ENCODE results near the gene ENOX1.

Gene ENOX1

DNA sequence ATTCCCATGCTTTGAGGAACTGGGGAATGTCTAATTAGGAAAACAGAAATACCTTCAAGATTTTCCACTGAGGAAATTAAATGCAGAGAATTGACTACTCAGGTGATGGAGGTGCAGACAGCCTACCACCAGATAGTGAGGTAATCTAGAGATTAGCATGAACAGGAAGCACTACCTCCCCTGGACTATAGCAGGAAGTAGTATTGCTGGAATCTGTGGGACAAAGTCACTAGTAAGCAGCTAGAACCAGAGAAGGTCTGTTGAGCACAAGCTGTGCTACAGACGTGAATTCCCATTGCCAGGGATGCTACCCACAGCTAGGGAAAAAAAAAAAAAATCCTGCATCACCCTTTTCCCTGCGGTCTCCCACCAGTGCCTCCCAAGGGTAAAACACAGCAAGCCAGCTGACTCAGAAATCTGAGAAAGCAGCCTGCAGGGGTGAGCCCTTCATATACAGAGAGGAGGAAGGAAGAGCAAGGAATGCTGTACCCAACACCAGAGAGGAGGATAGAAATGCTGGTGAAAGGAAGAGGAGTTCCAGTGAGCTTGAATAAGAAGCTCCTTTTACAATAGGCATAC, 10.2 kb downstream of the ENOX1 start:
- peak; percentile 32 for DNase-seq
- WGBS: 80% methylated on average over 1 of the region's 2 CpGs
- Histone ChIP-seq H3K9me3 (ENCODE audit: control insufficient read depth, low read length) (no peaks in the 10 kb centered on the region), H2AFZ (ENCODE audit: low read depth, low read length) (no peak overlapping the region), H3K4me2 (ENCODE audit: low read length, poor library complexity, severe bottlenecking) (no peak overlapping the region), H3K4me3 (ENCODE audit: insufficient read depth in 1 of 2, low read depth in 1 of 2, low read length in 2 of 2) (no peak overlapping the region), H3K27me3 (ENCODE audit: control insufficient read depth in 1 of 2, insufficient read depth in 1 of 2, low read length in 2 of 2) (no peaks in the 10 kb centered on the region), H2BK12ac (ENCODE audit: low read length in 2 of 2) (no peak overlapping the region), H2BK120ac (ENCODE audit: low read depth, low read length) (no peak overlapping the region), H4K91ac (ENCODE audit: low read length) (no peak overlapping the region), H2BK5ac (ENCODE audit: low read depth, low read length, poor library complexity, severe bottlenecking) (no peak overlapping the region), H3K14ac (ENCODE audit: low read length in 2 of 2) (no peak overlapping the region), H3K23ac (ENCODE audit: low read length in 2 of 2) (no peak overlapping the region), H3K18ac (ENCODE audit: low read depth in 1 of 2, low read length in 2 of 2) (no peak overlapping the region), H2BK15ac (ENCODE audit: low read depth, poor library complexity, severe bottlenecking) (no peak overlapping the region), H3K27ac (ENCODE audit: low read length, poor library complexity, severe bottlenecking) (no peak overlapping the region), H2AK5ac (ENCODE audit: low read length, severe bottlenecking) (no peak overlapping the region), H4K8ac (ENCODE audit: low read length) (no peak overlapping the region), H3K4ac (ENCODE audit: low read depth in 1 of 2, low read length in 2 of 2) (no peak overlapping the region), H3K36me3 (ENCODE audit: control insufficient read depth in 1 of 2, insufficient read depth in 2 of 2, low read depth in 1 of 2, low read length in 2 of 2) (no peaks in the 10 kb centered on the region), H3K9ac (ENCODE audit: low read length) (no peak overlapping the region), H3K4me1 (ENCODE audit: control insufficient read depth, insufficient read depth, low read depth, low read length) (no peaks in the 10 kb centered on the region), H3K79me1 (replicated peaks; ENCODE audit: low read length, poor library complexity, severe bottlenecking) (no peaks in the 10 kb centered on the region)

GRCh38 chr13:43776006-43776405, 10.8 kb downstream of the ENOX1 start:
- 80% methylated on average over 1 of the region's 2 CpGs for WGBS
- H2AFZ ChIP-seq (ENCODE audit: low read depth, low read length): no peak overlapping the region
- H3K4ac ChIP-seq (ENCODE audit: low read depth in 1 of 2, low read length in 2 of 2): no peak overlapping the region
- H3K9me3 ChIP-seq (ENCODE audit: control insufficient read depth, low read length): no peaks in the 10 kb centered on the region
- no peak overlapping the region for H3K9ac ChIP-seq (ENCODE audit: low read length)
- no peak overlapping the region for H3K14ac ChIP-seq (ENCODE audit: low read length in 2 of 2)
- no peak overlapping the region for H2BK120ac ChIP-seq (ENCODE audit: low read depth, low read length)
- no peak overlapping the region for H4K91ac ChIP-seq (ENCODE audit: low read length)
- H3K79me1 ChIP-seq (replicated peaks; ENCODE audit: low read length, poor library complexity, severe bottlenecking): no peaks in the 10 kb centered on the region
- H2AK5ac ChIP-seq (ENCODE audit: low read length, severe bottlenecking): no peak overlapping the region
- H4K8ac ChIP-seq (ENCODE audit: low read length): no peak overlapping the region
- no peak overlapping the region for H3K18ac ChIP-seq (ENCODE audit: low read depth in 1 of 2, low read length in 2 of 2)
- no peak overlapping the region for H3K23ac ChIP-seq (ENCODE audit: low read length in 2 of 2)
- no peaks in the 10 kb centered on the region for H3K27me3 ChIP-seq (ENCODE audit: control insufficient read depth in 1 of 2, insufficient read depth in 1 of 2, low read length in 2 of 2)
- H3K4me1 ChIP-seq (ENCODE audit: control insufficient read depth, insufficient read depth, low read depth, low read length): no peaks in the 10 kb centered on the region
- DNase-seq: no peak
- no peak overlapping the region for H2BK5ac ChIP-seq (ENCODE audit: low read depth, low read length, poor library complexity, severe bottlenecking)
- no peak overlapping the region for H2BK15ac ChIP-seq (ENCODE audit: low read depth, poor library complexity, severe bottlenecking)
- no peak overlapping the region for H3K4me3 ChIP-seq (ENCODE audit: insufficient read depth in 1 of 2, low read depth in 1 of 2, low read length in 2 of 2)
- H3K36me3 ChIP-seq (ENCODE audit: control insufficient read depth in 1 of 2, insufficient read depth in 2 of 2, low read depth in 1 of 2, low read length in 2 of 2): no peaks in the 10 kb centered on the region
- H2BK12ac ChIP-seq (ENCODE audit: low read length in 2 of 2): no peak overlapping the region
- H3K27ac ChIP-seq (ENCODE audit: low read length, poor library complexity, severe bottlenecking): no peak overlapping the region
- H3K4me2 ChIP-seq (ENCODE audit: low read length, poor library complexity, severe bottlenecking): no peak overlapping the region

DNA sequence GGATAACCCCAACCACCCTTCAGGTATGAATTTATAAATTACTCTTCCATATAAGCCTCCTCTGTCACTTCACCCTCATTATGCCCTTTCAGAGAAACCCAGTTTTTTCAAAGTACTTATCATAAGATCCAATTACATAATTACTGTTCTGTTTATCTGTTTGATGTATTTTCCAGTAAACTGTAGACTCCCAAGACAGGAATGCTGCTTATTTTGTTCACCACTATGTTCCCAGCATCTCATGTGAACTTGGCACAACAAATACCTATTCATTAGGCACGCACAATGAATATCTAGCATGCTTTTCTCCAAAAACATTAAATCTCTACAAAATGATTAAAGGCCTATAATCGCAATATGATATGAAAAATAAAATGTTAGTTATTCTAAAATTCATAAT, 13.2 kb downstream of the ENOX1 start:
- Histone ChIP-seq H3K23ac (ENCODE audit: low read length in 2 of 2) (no peak overlapping the region), H3K4ac (ENCODE audit: low read depth in 1 of 2, low read length in 2 of 2) (no peak overlapping the region), H2BK120ac (ENCODE audit: low read depth, low read length) (no peak overlapping the region), H2BK5ac (ENCODE audit: low read depth, low read length, poor library complexity, severe bottlenecking) (no peak overlapping the region), H3K4me1 (ENCODE audit: control insufficient read depth, insufficient read depth, low read depth, low read length) (no peaks in the 10 kb centered on the region), H3K4me3 (ENCODE audit: insufficient read depth in 1 of 2, low read depth in 1 of 2, low read length in 2 of 2) (no peak overlapping the region), H3K79me1 (replicated peaks; ENCODE audit: low read length, poor library complexity, severe bottlenecking) (no peaks in the 10 kb centered on the region), H3K18ac (ENCODE audit: low read depth in 1 of 2, low read length in 2 of 2) (no peak overlapping the region), H2BK12ac (ENCODE audit: low read length in 2 of 2) (no peak overlapping the region), H4K8ac (ENCODE audit: low read length) (no peak overlapping the region), H3K36me3 (ENCODE audit: control insufficient read depth in 1 of 2, insufficient read depth in 2 of 2, low read depth in 1 of 2, low read length in 2 of 2) (no peaks in the 10 kb centered on the region), H2AFZ (ENCODE audit: low read depth, low read length) (no peak overlapping the region), H4K91ac (ENCODE audit: low read length) (no peak overlapping the region), H3K4me2 (ENCODE audit: low read length, poor library complexity, severe bottlenecking) (no peak overlapping the region), H3K9me3 (ENCODE audit: control insufficient read depth, low read length) (no peaks in the 10 kb centered on the region), H2AK5ac (ENCODE audit: low read length, severe bottlenecking) (no peak overlapping the region), H3K9ac (ENCODE audit: low read length) (no peak overlapping the region), H3K27ac (ENCODE audit: low read length, poor library complexity, severe bottlenecking) (no peak overlapping the region), H2BK15ac (ENCODE audit: low read depth, poor library complexity, severe bottlenecking) (no peak overlapping the region), H3K27me3 (ENCODE audit: control insufficient read depth in 1 of 2, insufficient read depth in 1 of 2, low read length in 2 of 2) (no peaks in the 10 kb centered on the region), H3K14ac (ENCODE audit: low read length in 2 of 2) (no peak overlapping the region)
- WGBS: 100% methylated on average over 1 of the region's 2 CpGs
- no peak for DNase-seq

- H3K27ac ChIP-seq (ENCODE audit: low read length, poor library complexity, severe bottlenecking): no peak overlapping the region
- H2BK120ac ChIP-seq (ENCODE audit: low read depth, low read length): no peak overlapping the region
- peak overlapping the region in 1 of 2 experiments; percentile 7 for H3K4ac ChIP-seq (ENCODE audit: low read depth in 1 of 2, low read length in 2 of 2)
- no peaks in the 10 kb centered on the region for H3K4me1 ChIP-seq (ENCODE audit: control insufficient read depth, insufficient read depth, low read depth, low read length)
- no peaks in the 10 kb centered on the region for H3K9me3 ChIP-seq (ENCODE audit: control insufficient read depth, low read length)
- H3K23ac ChIP-seq (ENCODE audit: low read length in 2 of 2): no peak overlapping the region
- no peak overlapping the region for H4K8ac ChIP-seq (ENCODE audit: low read length)
- no peak overlapping the region for H3K4me3 ChIP-seq (ENCODE audit: insufficient read depth in 1 of 2, low read depth in 1 of 2, low read length in 2 of 2)
- no peak overlapping the region for H2BK15ac ChIP-seq (ENCODE audit: low read depth, poor library complexity, severe bottlenecking)
- H3K36me3 ChIP-seq (ENCODE audit: control insufficient read depth in 1 of 2, insufficient read depth in 2 of 2, low read depth in 1 of 2, low read length in 2 of 2): no peaks in the 10 kb centered on the region
- H2AK5ac ChIP-seq (ENCODE audit: low read length, severe bottlenecking): no peak overlapping the region
- H3K18ac ChIP-seq (ENCODE audit: low read depth in 1 of 2, low read length in 2 of 2): no peak overlapping the region
- no peak overlapping the region for H4K91ac ChIP-seq (ENCODE audit: low read length)
- peak overlapping the region; percentile 27 for H3K9ac ChIP-seq (ENCODE audit: low read length)
- H3K14ac ChIP-seq (ENCODE audit: low read length in 2 of 2): no peak overlapping the region
- DNase-seq: no peak
- 98% methylated on average over 3 of the region's 3 CpGs for WGBS
- H2BK12ac ChIP-seq (ENCODE audit: low read length in 2 of 2): no peak overlapping the region
- no peak overlapping the region for H3K4me2 ChIP-seq (ENCODE audit: low read length, poor library complexity, severe bottlenecking)
- no peaks in the 10 kb centered on the region for H3K79me1 ChIP-seq (replicated peaks; ENCODE audit: low read length, poor library complexity, severe bottlenecking)
- no peak overlapping the region for H2AFZ ChIP-seq (ENCODE audit: low read depth, low read length)
- peaks cover 0 to 3% of the 10 kb centered on the region in 2 experiments for H3K27me3 ChIP-seq (ENCODE audit: control insufficient read depth in 1 of 2, insufficient read depth in 1 of 2, low read length in 2 of 2)
- H2BK5ac ChIP-seq (ENCODE audit: low read depth, low read length, poor library complexity, severe bottlenecking): no peak overlapping the region
These were observed 15.9 kb downstream of the ENOX1 start for GRCh38 chr13:43770871-43771270.

All from mesenchymal stem cell (in vitro differentiated cells and primary cell).